HL-60 (cell line): Measurements from ENCODE around the gene SUPT4H1.

Experiments used
- DNase-seq, 2 experiments: peaks; one replicate each; pipeline ENCODE4 v3.0.0-alpha.2; 2010 to 2020; ENCODE audit warnings: low read depth in 1 of 2, low spot score in 1 of 2
- H3K27ac ChIP-seq: fragments of 250-450 bp; sonication (Bioruptor Pico); replicated peaks from 2 replicates; pipeline ENCODE4 v1.5.1; 2020; ENCODE audit warnings: mild to moderate bottlenecking, moderate library complexity
- H3K27me3 ChIP-seq: fragments of 250-450 bp; sonication (Bioruptor Pico); 2 replicates; pipeline ENCODE4 v1.5.1; 2021; ENCODE audit warnings: mild to moderate bottlenecking, moderate library complexity; ENCODE audit not compliant: insufficient read depth, poor library complexity, severe bottlenecking
- H3K4me3 ChIP-seq: replicated peaks from 2 replicates; pipeline ENCODE4 v1.5.1; 2011; ENCODE audit warnings: mild to moderate bottlenecking, control low read depth, low read length; ENCODE audit not compliant: insufficient read depth
- GABPA ChIP-seq: IDR thresholded peaks from 2 replicates; pipeline ENCODE4 v1.6.1; 2012; ENCODE audit warnings: low read depth
- POLR2AphosphoS5 ChIP-seq: IDR thresholded peaks from 2 replicates; pipeline ENCODE4 v1.6.1; 2012; ENCODE audit warnings: low read depth
- SPI1 ChIP-seq: IDR thresholded peaks from 2 replicates; pipeline ENCODE4 v1.6.1; 2012; ENCODE audit warnings: low read depth, mild to moderate bottlenecking, borderline replicate concordance
- TF ChIP-seq, protein P1 (sequence below): IDR thresholded peaks from 2 replicates; pipeline ENCODE4 v1.6.1; 2012; ENCODE audit warnings: low read depth; ENCODE audit not compliant: insufficient replicate concordance
- TF ChIP-seq, protein P2 (sequence below): IDR thresholded peaks from one replicate; pipeline ENCODE4 v1.5.1; 2011; ENCODE audit warnings: low read length, control low read depth, inconsistent platforms; ENCODE audit not compliant: insufficient read depth

SUPT4H1 gene

GRCh38 chr17:58312021-58312630, 39.9 kb downstream of the SUPT4H1 start:
- DNase-seq, result no peak
- TF ChIP-seq, protein P1, sequence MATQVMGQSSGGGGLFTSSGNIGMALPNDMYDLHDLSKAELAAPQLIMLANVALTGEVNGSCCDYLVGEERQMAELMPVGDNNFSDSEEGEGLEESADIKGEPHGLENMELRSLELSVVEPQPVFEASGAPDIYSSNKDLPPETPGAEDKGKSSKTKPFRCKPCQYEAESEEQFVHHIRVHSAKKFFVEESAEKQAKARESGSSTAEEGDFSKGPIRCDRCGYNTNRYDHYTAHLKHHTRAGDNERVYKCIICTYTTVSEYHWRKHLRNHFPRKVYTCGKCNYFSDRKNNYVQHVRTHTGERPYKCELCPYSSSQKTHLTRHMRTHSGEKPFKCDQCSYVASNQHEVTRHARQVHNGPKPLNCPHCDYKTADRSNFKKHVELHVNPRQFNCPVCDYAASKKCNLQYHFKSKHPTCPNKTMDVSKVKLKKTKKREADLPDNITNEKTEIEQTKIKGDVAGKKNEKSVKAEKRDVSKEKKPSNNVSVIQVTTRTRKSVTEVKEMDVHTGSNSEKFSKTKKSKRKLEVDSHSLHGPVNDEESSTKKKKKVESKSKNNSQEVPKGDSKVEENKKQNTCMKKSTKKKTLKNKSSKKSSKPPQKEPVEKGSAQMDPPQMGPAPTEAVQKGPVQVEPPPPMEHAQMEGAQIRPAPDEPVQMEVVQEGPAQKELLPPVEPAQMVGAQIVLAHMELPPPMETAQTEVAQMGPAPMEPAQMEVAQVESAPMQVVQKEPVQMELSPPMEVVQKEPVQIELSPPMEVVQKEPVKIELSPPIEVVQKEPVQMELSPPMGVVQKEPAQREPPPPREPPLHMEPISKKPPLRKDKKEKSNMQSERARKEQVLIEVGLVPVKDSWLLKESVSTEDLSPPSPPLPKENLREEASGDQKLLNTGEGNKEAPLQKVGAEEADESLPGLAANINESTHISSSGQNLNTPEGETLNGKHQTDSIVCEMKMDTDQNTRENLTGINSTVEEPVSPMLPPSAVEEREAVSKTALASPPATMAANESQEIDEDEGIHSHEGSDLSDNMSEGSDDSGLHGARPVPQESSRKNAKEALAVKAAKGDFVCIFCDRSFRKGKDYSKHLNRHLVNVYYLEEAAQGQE, result no peak
- TF ChIP-seq, protein P2, sequence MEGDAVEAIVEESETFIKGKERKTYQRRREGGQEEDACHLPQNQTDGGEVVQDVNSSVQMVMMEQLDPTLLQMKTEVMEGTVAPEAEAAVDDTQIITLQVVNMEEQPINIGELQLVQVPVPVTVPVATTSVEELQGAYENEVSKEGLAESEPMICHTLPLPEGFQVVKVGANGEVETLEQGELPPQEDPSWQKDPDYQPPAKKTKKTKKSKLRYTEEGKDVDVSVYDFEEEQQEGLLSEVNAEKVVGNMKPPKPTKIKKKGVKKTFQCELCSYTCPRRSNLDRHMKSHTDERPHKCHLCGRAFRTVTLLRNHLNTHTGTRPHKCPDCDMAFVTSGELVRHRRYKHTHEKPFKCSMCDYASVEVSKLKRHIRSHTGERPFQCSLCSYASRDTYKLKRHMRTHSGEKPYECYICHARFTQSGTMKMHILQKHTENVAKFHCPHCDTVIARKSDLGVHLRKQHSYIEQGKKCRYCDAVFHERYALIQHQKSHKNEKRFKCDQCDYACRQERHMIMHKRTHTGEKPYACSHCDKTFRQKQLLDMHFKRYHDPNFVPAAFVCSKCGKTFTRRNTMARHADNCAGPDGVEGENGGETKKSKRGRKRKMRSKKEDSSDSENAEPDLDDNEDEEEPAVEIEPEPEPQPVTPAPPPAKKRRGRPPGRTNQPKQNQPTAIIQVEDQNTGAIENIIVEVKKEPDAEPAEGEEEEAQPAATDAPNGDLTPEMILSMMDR, result no peak
- TF ChIP-seq POLR2AphosphoS5, result peak; percentile 40; the same call in 1 of the 2 replicates
- TF ChIP-seq GABPA, result no peak
- no peak overlapping the region for H3K27ac ChIP-seq
- no peaks in the 10 kb centered on the region for H3K27me3 ChIP-seq
- H3K4me3 ChIP-seq, result no peak overlapping the region

DNA sequence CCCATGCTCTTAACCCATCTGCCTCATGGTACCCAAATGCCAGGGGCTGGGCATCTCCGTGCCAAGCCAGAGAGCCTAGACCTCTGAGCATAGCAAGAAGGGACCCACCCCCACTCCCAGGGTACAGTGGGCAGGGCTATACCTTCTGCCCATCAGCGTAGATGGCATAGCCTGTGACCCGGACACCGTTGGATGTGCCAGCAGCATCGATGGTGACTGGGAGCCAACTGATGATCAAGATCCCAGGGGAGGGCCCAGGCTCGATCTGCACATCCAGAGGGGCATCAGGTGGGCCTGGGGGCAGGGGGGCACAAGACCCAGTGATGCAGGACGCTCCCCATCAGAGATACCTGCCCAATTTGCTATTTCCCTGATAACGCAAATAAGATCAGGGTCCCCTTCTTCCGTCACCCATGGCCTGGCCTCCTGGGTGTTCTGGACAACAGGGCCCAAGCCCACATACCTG, 40.5 kb downstream of the SUPT4H1 start:
- TF ChIP-seq, protein P1, result no peak
- TF ChIP-seq GABPA (no peak), POLR2AphosphoS5 (no peak), SPI1 (no peak)
- TF ChIP-seq, protein P2, result no peak
- no peaks in the 10 kb centered on the region for H3K27me3 ChIP-seq
- no peak for DNase-seq
- no peak overlapping the region for H3K4me3 ChIP-seq
- H3K27ac ChIP-seq, result no peak overlapping the region

- Histone ChIP-seq H3K27me3 (no peaks in the 10 kb centered on the region), H3K4me3 (no peak overlapping the region), H3K27ac (no peak overlapping the region)
- no peak for DNase-seq
- TF ChIP-seq GABPA (no peak), SPI1 (no peak), POLR2AphosphoS5 (no peak)
- TF ChIP-seq, protein P1, result no peak
- TF ChIP-seq, protein P2, result no peak
These were observed 41.2 kb downstream of the SUPT4H1 start for GRCh38 chr17:58310511-58311428.
